ENCODE measurements around the gene KLK10.

DNA sequence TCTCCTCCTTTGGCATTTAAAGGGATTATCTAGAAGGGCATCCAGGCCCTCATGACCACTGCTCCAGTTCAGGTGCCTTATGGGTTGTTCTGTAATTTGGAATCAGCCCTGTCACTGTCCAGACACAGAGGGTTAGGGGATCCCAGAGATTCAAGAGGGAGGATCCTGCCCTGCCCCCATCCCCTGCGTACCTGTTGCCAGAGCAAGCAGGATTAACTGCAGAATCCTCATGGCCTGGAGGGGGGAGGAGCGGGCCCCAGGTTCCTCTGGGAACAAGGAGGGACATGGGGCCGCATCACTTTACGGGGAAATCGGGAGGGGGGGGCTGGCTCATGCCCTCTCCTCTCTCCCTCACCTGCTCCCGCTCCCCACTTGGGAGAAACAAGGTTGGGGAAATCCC is 5.9 kb upstream of the KLK10 start:
- TF ChIP-seq SMARCA5 (IDR thresholded peaks at IDR 0.05) (no peak), SPI1 (IDR thresholded peaks at IDR 0.05; ENCODE audit: borderline replicate concordance, insufficient read depth, low read depth, low read length) (no peak), CTCF (IDR thresholded peaks at IDR 0.05 in 2 of 3, conservative IDR thresholded peaks at IDR 0.05 in 1 of 3; ENCODE audit: control insufficient read depth in 2 of 3, extremely low read depth in 1 of 3, insufficient read depth in 1 of 3, low read depth in 3 of 3, low read length in 3 of 3) (no peak), MXI1 (IDR thresholded peaks at IDR 0.05; ENCODE audit: low read depth, low read length) (no peak), SREBF2 (IDR thresholded peaks at IDR 0.05; ENCODE audit: low read length) (no peak), ETV6 (conservative IDR thresholded peaks at IDR 0.05 in 1 of 2, IDR thresholded peaks at IDR 0.05 in 1 of 2; ENCODE audit: borderline replicate concordance in 1 of 2, low read depth in 1 of 2) (no peak), MTA2 (IDR thresholded peaks at IDR 0.05; ENCODE audit: low read depth) (no peak), BRCA1 (IDR thresholded peaks at IDR 0.05; ENCODE audit: low read depth, low read length) (no peak)
- TF ChIP-seq, protein P1, sequence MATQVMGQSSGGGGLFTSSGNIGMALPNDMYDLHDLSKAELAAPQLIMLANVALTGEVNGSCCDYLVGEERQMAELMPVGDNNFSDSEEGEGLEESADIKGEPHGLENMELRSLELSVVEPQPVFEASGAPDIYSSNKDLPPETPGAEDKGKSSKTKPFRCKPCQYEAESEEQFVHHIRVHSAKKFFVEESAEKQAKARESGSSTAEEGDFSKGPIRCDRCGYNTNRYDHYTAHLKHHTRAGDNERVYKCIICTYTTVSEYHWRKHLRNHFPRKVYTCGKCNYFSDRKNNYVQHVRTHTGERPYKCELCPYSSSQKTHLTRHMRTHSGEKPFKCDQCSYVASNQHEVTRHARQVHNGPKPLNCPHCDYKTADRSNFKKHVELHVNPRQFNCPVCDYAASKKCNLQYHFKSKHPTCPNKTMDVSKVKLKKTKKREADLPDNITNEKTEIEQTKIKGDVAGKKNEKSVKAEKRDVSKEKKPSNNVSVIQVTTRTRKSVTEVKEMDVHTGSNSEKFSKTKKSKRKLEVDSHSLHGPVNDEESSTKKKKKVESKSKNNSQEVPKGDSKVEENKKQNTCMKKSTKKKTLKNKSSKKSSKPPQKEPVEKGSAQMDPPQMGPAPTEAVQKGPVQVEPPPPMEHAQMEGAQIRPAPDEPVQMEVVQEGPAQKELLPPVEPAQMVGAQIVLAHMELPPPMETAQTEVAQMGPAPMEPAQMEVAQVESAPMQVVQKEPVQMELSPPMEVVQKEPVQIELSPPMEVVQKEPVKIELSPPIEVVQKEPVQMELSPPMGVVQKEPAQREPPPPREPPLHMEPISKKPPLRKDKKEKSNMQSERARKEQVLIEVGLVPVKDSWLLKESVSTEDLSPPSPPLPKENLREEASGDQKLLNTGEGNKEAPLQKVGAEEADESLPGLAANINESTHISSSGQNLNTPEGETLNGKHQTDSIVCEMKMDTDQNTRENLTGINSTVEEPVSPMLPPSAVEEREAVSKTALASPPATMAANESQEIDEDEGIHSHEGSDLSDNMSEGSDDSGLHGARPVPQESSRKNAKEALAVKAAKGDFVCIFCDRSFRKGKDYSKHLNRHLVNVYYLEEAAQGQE (IDR thresholded peaks at IDR 0.05; ENCODE audit: low read depth, low read length), result no peak

Data from GM12878 (cell line).